Panc1 (cell line): Measurements from ENCODE around the gene SC5D. TPM values are rescaled to one million over a fixed set of nuclear protein-coding genes. Genes with fewer than 3 reads are reported as not detected.

Experiments
- ATAC-seq: fragments of 200-7000 bp; cut with Tn5 transposase; 2 replicates; pipeline ENCODE4 v1.9.1; 2020; ENCODE audit warnings: mild to moderate bottlenecking, moderate library complexity
- BruUV-seq: library from RNA; stranded (reverse); fragments of 400-500 nt; replicated peaks from 2 replicates; lab custom pipeline; 2021; lab: Mats Ljungman, UMichigan
- CTCF ChIA-PET: fragments of 300-600 bp; sonication (Branson Sonifier 250); formaldehyde crosslinking; loops from one replicate; lab custom pipeline; 2022; ENCODE audit warnings: antibody characterized with exemption; lab: Charles Lee
- POLR2A ChIA-PET: fragments of 300-600 bp; sonication (Branson Sonifier 250); formaldehyde crosslinking; loops from one replicate; lab custom pipeline; 2022; ENCODE audit warnings: antibody characterized with exemption; lab: Charles Lee
- DNase-seq: peaks from one replicate; pipeline ENCODE4 v3.0.0-alpha.2; 2010; ENCODE audit warnings: low read depth, low spot score
- H3K27ac ChIP-seq: 2 replicates; pipeline ENCODE4 v1.5.1; 2011; ENCODE audit warnings: mild to moderate bottlenecking, low read length, inconsistent platforms
- H3K27me3 ChIP-seq: fragments of 200-500 bp; sonication (Bioruptor generic); 2 replicates; pipeline ENCODE4 v1.6.0; 2014; ENCODE audit warnings: low read length, inconsistent platforms; ENCODE audit not compliant: control insufficient read depth, insufficient read depth
- H3K36me3 ChIP-seq: fragments of 200-500 bp; sonication (Bioruptor generic); 2 replicates; pipeline ENCODE4 v1.5.1; 2014; ENCODE audit warnings: inconsistent platforms, mild to moderate bottlenecking, low read length, moderate library complexity; ENCODE audit not compliant: control insufficient read depth, insufficient read depth
- H3K4me1 ChIP-seq: 2 replicates; pipeline ENCODE4 v1.5.1; 2011; ENCODE audit warnings: inconsistent platforms, mild to moderate bottlenecking, low read length, moderate library complexity; ENCODE audit not compliant: control insufficient read depth, insufficient read depth
- H3K4me3 ChIP-seq, 2 experiments: 2 replicates each; pipeline ENCODE4 v1.5.1; 2011 to 2012; ENCODE audit warnings: low read depth in 2 of 2, low read length in 2 of 2, mild to moderate bottlenecking in 2 of 2, inconsistent platforms in 1 of 2, moderate library complexity in 1 of 2
- H3K9me3 ChIP-seq: fragments of 200-500 bp; sonication (Bioruptor generic); 2 replicates; pipeline ENCODE4 v1.5.1; 2014; ENCODE audit warnings: low read depth, mild to moderate bottlenecking, inconsistent platforms, low read length, moderate library complexity; ENCODE audit not compliant: control insufficient read depth, insufficient read depth
- POLR2AphosphoS5 ChIP-seq: IDR thresholded peaks from 2 replicates; pipeline ENCODE4 v1.6.1; 2012; ENCODE audit warnings: mild to moderate bottlenecking, low read depth, low read length, moderate library complexity
- SIN3A ChIP-seq: IDR thresholded peaks from 2 replicates; pipeline ENCODE4 v1.6.1; 2012; ENCODE audit warnings: low read depth, mild to moderate bottlenecking, low read length, moderate library complexity, borderline replicate concordance; ENCODE audit not compliant: insufficient read depth
- TCF7L2 ChIP-seq: IDR thresholded peaks from 2 replicates; pipeline ENCODE4 v1.6.1; 2011; ENCODE audit warnings: mild to moderate bottlenecking, low read depth, low read length, inconsistent platforms
- in situ Hi-C: cut with HindIII; loops from 2 replicates; pipeline ENCODE4 v1.10.0; 2016; ENCODE audit warnings: low sequenced_read_pairs, low pct_unique_long_range_greater_than_20kb
- intact Hi-C: fragments of 100-400 bp; cut with micrococcal nuclease; formaldehyde crosslinking; loops from one replicate; pipeline ENCODE4 v1.10.0; 2022; ENCODE audit not compliant: unreplicated experiment
- total RNA-seq: library from RNA; stranded (reverse); gene quantifications from one replicate; pipeline ENCODE4 v1.2.1, GENCODE V29; 2021; ENCODE audit not compliant: unreplicated experiment
- TF ChIP-seq, protein P1 (sequence below), 2 experiments: IDR thresholded peaks; 2 replicates each; pipeline ENCODE4 v1.6.1; 2011 to 2012; ENCODE audit warnings: low read depth in 2 of 2, control low read depth in 1 of 2, low read length in 1 of 2, mild to moderate bottlenecking in 1 of 2, moderate library complexity in 1 of 2; ENCODE audit not compliant: insufficient read depth in 1 of 2
- TF ChIP-seq, protein P2 (sequence below): fragments of 450-650 bp; IDR thresholded peaks from 2 replicates; pipeline ENCODE4 v1.5.1; 2017; ENCODE audit warnings: mild to moderate bottlenecking

Gene SC5D
- total RNA-seq, 1 experiment from 2014 or later = 54.3 TPM

DNA sequence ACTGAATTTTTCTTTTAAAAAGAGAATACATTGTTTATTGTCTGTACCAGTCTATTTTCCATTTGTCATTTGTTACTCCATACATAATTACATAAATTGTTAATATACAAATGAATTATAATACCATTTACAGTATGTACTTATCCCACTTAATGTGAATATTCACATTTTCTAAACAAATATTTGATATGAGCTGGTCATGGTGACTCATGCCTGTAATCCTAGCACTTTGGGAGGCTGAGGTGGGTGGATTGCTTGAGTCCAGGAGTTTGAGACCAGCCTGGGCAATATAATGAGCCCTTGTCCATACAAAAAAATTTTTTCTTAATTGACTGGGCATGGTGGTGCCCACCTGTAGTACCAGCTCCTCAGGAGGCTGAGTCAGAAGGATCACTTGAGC is 6.8 kb downstream of the SC5D start:
- in situ Hi-C loops = no loop called here
- Histone ChIP-seq H3K9me3 (no peaks in the 10 kb centered on the region), H3K4me3 (no peak overlapping the region), H3K27me3 (no peaks in the 10 kb centered on the region), H3K36me3 (peaks cover 9% of the 10 kb centered on the region), H3K4me1 (peaks cover 9% of the 10 kb centered on the region; the same call in 1 of the 2 replicates), H3K27ac (no peak overlapping the region)
- ChIA-PET CTCF (no interaction called here), POLR2A (no interaction called here)
- DNase-seq (no peak), ATAC-seq (no peak)
- no peak for TF ChIP-seq SIN3A
- TF ChIP-seq, protein P1, sequence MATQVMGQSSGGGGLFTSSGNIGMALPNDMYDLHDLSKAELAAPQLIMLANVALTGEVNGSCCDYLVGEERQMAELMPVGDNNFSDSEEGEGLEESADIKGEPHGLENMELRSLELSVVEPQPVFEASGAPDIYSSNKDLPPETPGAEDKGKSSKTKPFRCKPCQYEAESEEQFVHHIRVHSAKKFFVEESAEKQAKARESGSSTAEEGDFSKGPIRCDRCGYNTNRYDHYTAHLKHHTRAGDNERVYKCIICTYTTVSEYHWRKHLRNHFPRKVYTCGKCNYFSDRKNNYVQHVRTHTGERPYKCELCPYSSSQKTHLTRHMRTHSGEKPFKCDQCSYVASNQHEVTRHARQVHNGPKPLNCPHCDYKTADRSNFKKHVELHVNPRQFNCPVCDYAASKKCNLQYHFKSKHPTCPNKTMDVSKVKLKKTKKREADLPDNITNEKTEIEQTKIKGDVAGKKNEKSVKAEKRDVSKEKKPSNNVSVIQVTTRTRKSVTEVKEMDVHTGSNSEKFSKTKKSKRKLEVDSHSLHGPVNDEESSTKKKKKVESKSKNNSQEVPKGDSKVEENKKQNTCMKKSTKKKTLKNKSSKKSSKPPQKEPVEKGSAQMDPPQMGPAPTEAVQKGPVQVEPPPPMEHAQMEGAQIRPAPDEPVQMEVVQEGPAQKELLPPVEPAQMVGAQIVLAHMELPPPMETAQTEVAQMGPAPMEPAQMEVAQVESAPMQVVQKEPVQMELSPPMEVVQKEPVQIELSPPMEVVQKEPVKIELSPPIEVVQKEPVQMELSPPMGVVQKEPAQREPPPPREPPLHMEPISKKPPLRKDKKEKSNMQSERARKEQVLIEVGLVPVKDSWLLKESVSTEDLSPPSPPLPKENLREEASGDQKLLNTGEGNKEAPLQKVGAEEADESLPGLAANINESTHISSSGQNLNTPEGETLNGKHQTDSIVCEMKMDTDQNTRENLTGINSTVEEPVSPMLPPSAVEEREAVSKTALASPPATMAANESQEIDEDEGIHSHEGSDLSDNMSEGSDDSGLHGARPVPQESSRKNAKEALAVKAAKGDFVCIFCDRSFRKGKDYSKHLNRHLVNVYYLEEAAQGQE (IDR thresholded peaks at IDR 0.05; ENCODE audit: insufficient read depth in 1 of 2, low read depth in 2 of 2, low read length in 1 of 2) = no peak
- TF ChIP-seq, protein P2, sequence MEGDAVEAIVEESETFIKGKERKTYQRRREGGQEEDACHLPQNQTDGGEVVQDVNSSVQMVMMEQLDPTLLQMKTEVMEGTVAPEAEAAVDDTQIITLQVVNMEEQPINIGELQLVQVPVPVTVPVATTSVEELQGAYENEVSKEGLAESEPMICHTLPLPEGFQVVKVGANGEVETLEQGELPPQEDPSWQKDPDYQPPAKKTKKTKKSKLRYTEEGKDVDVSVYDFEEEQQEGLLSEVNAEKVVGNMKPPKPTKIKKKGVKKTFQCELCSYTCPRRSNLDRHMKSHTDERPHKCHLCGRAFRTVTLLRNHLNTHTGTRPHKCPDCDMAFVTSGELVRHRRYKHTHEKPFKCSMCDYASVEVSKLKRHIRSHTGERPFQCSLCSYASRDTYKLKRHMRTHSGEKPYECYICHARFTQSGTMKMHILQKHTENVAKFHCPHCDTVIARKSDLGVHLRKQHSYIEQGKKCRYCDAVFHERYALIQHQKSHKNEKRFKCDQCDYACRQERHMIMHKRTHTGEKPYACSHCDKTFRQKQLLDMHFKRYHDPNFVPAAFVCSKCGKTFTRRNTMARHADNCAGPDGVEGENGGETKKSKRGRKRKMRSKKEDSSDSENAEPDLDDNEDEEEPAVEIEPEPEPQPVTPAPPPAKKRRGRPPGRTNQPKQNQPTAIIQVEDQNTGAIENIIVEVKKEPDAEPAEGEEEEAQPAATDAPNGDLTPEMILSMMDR = no peak
- TF ChIP-seq TCF7L2 = no peak
- no peak for TF ChIP-seq POLR2AphosphoS5
- intact Hi-C loops = no loop called here
- BruUV-seq = no TSS peak

DNA sequence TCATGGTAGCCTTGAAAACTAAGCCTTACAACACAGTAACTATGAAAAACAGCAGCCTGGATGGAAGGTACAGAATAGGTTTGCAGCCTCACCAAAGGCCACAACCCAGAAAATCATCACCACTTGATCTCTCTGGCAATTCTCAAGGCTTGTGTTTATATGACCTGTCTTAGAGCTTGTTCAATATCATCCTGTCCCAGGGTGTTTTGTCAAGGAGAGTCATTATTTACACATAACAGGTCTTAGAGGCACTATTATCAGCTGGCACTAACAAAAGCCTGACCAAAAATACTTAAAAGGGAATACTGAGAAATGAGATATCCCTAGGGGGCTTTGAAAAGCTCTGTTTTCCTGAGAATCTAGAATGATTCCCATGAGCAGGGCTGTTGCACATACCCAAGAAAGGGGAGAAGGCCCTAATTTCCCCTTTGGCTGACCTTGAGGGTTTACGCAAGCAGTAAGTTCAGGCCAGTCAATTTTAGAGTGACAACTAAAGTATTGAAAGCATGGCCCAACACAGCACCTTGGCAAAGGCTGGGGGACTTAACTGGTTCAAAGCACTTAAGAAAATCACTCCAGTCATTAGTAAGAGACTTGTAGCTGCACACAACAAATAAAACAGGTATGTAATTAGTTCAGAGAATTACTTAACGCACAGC is 7.9 kb downstream of the SC5D start:
- DNase-seq = no peak
- intact Hi-C loops = no loop called here
- H3K9me3 ChIP-seq = no peaks in the 10 kb centered on the region
- H3K27me3 ChIP-seq = no peaks in the 10 kb centered on the region
- ATAC-seq = no peak
- in situ Hi-C loops = no loop called here
- H3K4me1 ChIP-seq = 0 out of 2 replicates have a peak, but pooled peaks cover 3% of the 10 kb centered on the region
- no peak overlapping the region for H3K27ac ChIP-seq
- ChIA-PET CTCF (no interaction called here), POLR2A (no interaction called here)
- no peak for TF ChIP-seq POLR2AphosphoS5
- no peak for TF ChIP-seq TCF7L2
- TF ChIP-seq, protein P2 = no peak
- no peak overlapping the region for H3K4me3 ChIP-seq
- no TSS peak for BruUV-seq
- H3K36me3 ChIP-seq = peaks cover 16% of the 10 kb centered on the region
